HepG2 (cell line): ENCODE results near the gene TRIM9. TPM values are rescaled to one million over a fixed set of nuclear protein-coding genes. Genes with fewer than 3 reads are reported as not detected.

Experiments used
- ARNT ChIP-seq: fragments of 450-650 bp; IDR thresholded peaks from 2 replicates; pipeline ENCODE4 v1.6.1; 2017
- E2F2 ChIP-seq: sonication (generic); formaldehyde crosslinking; IDR thresholded peaks from 2 replicates; pipeline ENCODE4 v1.4.0; 2020; ENCODE audit warnings: missing genetic modification reagents, borderline replicate concordance
- ELK4 ChIP-seq: sonication (generic); formaldehyde crosslinking; IDR thresholded peaks from 2 replicates; pipeline ENCODE4 v1.9.0; 2021; ENCODE audit warnings: missing genetic modification reagents, borderline replicate concordance
- EZH2 ChIP-seq: conservative IDR thresholded peaks from 2 replicates; pipeline ENCODE4 v1.6.1; 2012; ENCODE audit warnings: mild to moderate bottlenecking, low read depth, low read length, moderate library complexity
- FOXK2 ChIP-seq: fragments of 450-650 bp; IDR thresholded peaks from 2 replicates; pipeline ENCODE4 v1.6.1; 2016
- GLMP ChIP-seq: sonication (generic); formaldehyde crosslinking; IDR thresholded peaks from 2 replicates; pipeline ENCODE4 v1.9.0; 2021; ENCODE audit warnings: missing genetic modification reagents, mild to moderate bottlenecking, borderline replicate concordance
- KDM3A ChIP-seq: IDR thresholded peaks from 2 replicates; pipeline ENCODE4 v1.6.1; 2018; ENCODE audit warnings: low read depth, missing compliant biosample characterization
- MAFG ChIP-seq: sonication (generic); formaldehyde crosslinking; IDR thresholded peaks from 2 replicates; pipeline ENCODE4 v1.5.1; 2020; ENCODE audit warnings: mild to moderate bottlenecking, missing genetic modification reagents
- POGZ ChIP-seq: sonication (generic); formaldehyde crosslinking; IDR thresholded peaks from 2 replicates; pipeline ENCODE4 v1.4.0; 2020; ENCODE audit warnings: mild to moderate bottlenecking, missing genetic modification reagents
- PRDM10 ChIP-seq: sonication (generic); formaldehyde crosslinking; IDR thresholded peaks from 2 replicates; pipeline ENCODE4 v1.4.0; 2020; ENCODE audit warnings: low read depth, missing genetic modification reagents
- RARA ChIP-seq: IDR thresholded peaks from 2 replicates; pipeline ENCODE4 v1.6.1; 2016; ENCODE audit warnings: missing genetic modification reagents, missing compliant biosample characterization
- RFX1 ChIP-seq: fragments of 450-650 bp; IDR thresholded peaks from 2 replicates; pipeline ENCODE4 v1.6.1; 2017
- RFX3 ChIP-seq: IDR thresholded peaks from 2 replicates; pipeline ENCODE4 v1.6.1; 2016; ENCODE audit warnings: missing biosample characterization, missing genetic modification reagents
- RXRA ChIP-seq: sonication (generic); formaldehyde crosslinking; IDR thresholded peaks from 2 replicates; pipeline ENCODE4 v1.5.1; 2020; ENCODE audit warnings: missing genetic modification reagents
- SP140L ChIP-seq: sonication (generic); formaldehyde crosslinking; IDR thresholded peaks from 2 replicates; pipeline ENCODE4 v1.4.0; 2020; ENCODE audit warnings: missing genetic modification reagents, borderline replicate concordance
- TBP ChIP-seq: sonication (generic); formaldehyde crosslinking; IDR thresholded peaks from 2 replicates; pipeline ENCODE4 v1.5.0; 2020; ENCODE audit warnings: missing genetic modification reagents
- TBX2 ChIP-seq: sonication (generic); formaldehyde crosslinking; IDR thresholded peaks from 2 replicates; pipeline ENCODE4 v1.5.0; 2020; ENCODE audit warnings: missing genetic modification reagents, mild to moderate bottlenecking, borderline replicate concordance
- TEAD3 ChIP-seq: optimal IDR thresholded peaks from 2 replicates; pipeline ENCODE3; 2016; ENCODE audit warnings: borderline replicate concordance
- ZNF225 ChIP-seq: sonication (generic); formaldehyde crosslinking; IDR thresholded peaks from 2 replicates; pipeline ENCODE4 v1.4.0; 2020; ENCODE audit warnings: mild to moderate bottlenecking, missing genetic modification reagents
- ZNF451 ChIP-seq: sonication (generic); formaldehyde crosslinking; IDR thresholded peaks from 2 replicates; pipeline ENCODE4 v1.5.0; 2020; ENCODE audit warnings: mild to moderate bottlenecking, missing genetic modification reagents
- ZNF543 ChIP-seq: sonication (generic); formaldehyde crosslinking; IDR thresholded peaks from 2 replicates; pipeline ENCODE4 v1.4.0; 2020; ENCODE audit warnings: mild to moderate bottlenecking, missing genetic modification reagents
- ZNF782 ChIP-seq: sonication (generic); formaldehyde crosslinking; IDR thresholded peaks from 2 replicates; pipeline ENCODE4 v1.4.0; 2020; ENCODE audit warnings: missing genetic modification reagents, mild to moderate bottlenecking, borderline replicate concordance
- polyA plus RNA-seq, 8 experiments: library from polyadenylated mRNA; depleted of rRNA in 3 of 8; stranded (reverse) in 7 of 8; unstranded in 1 of 8; fragments of >200 nt; fragmentation: Illumina TruSeq in 4 of 8; extraction: Trizol in 4 of 8; gene quantifications; 2 replicates each; pipeline versions ENCODE4 v1.2.1 to v1.2.3, GENCODE V29; 2011 to 2016; ENCODE audit warnings: low read depth in 4 of 8, missing spikeins in 1 of 8, mixed read lengths in 1 of 8; ENCODE audit not compliant: insufficient read depth in 1 of 8
- total RNA-seq, 5 experiments: library from RNA; depleted of rRNA; stranded (reverse); fragments of >200 nt; fragmentation: Illumina TruSeq; extraction: Trizol; gene quantifications; 2 replicates each; pipeline ENCODE4 v1.2.3, GENCODE V29; 2016; ENCODE audit warnings: low read depth in 1 of 5

The TRIM9 gene
- total and polyA plus RNA-seq, 2 of the 13 experiments (the other 11 are each of a cell fraction or from before 2014, with no cell fraction given): 0.04 to 0.07 TPM

GRCh38 chr14:51094901-51095853 lies at the start of gene TRIM9 (continued):
- TF ChIP-seq POGZ (CRISPR knock-in tag) (0 out of 2 replicates have a peak, but pooled peaks have one; percentile 54), ZNF782 (peak; percentile 80; the same call in 1 of the 2 replicates), TEAD3 (CRISPR knock-in tag) (no peak), GLMP (CRISPR knock-in tag) (no peak), PRDM10 (CRISPR knock-in tag) (no peak), KDM3A (CRISPR knock-in tag) (0 out of 2 replicates have a peak, but pooled peaks have one; percentile 10), RFX3 (CRISPR knock-in tag) (no peak), ELK4 (CRISPR knock-in tag) (no peak), RFX1 (no peak), MAFG (CRISPR knock-in tag) (no peak), TBX2 (CRISPR knock-in tag) (peak; percentile 47; the same call in 1 of the 2 replicates), E2F2 (CRISPR knock-in tag) (no peak), SP140L (CRISPR knock-in tag) (no peak), ZNF225 (no peak; the same call in 1 of the 2 replicates), ZNF451 (CRISPR knock-in tag) (no peak), RXRA (CRISPR knock-in tag) (0 out of 2 replicates have a peak, but pooled peaks have one; percentile 13), ARNT (no peak), EZH2 (no peak), FOXK2 (no peak), TBP (CRISPR knock-in tag) (no peak), RARA (CRISPR knock-in tag) (0 out of 2 replicates have a peak, but pooled peaks have one; percentile 15), ZNF543 (CRISPR knock-in tag) (0 out of 2 replicates have a peak, but pooled peaks have one; percentile 29)
